ENCODE measurements around the gene TNNC2. TPM values are rescaled to one million over a fixed set of nuclear protein-coding genes. Genes with fewer than 3 reads are reported as not detected.

The TNNC2 gene
- total and polyA plus RNA-seq, 9 donors = 1.5 to 3.7 (median 3.4) TPM; not detected in 1

GRCh38 chr20:45822857-45823256, 4.3 kb downstream of the TNNC2 start:
- Histone ChIP-seq H3K27me3 (no peaks in the 10 kb centered on the region), H3K4me1 (ENCODE audit: insufficient read depth) (peaks cover 14% of the 10 kb centered on the region), H3K36me3 (no peaks in the 10 kb centered on the region), H3K27ac (no peak overlapping the region), H3K4me3 (no peak overlapping the region), H3K9me3 (no peaks in the 10 kb centered on the region)
- 2 to 11% (median 6%) methylated on average over 12 to 24 of the region's 24 CpGs for WGBS, 3 donors
- intact Hi-C loops (cut with DNase I) = loop anchor here in 3 of 4 donors (5.0 to 10.0 kb wide), 3 partner anchors 129 to 142 kb away; no protein-coding TSS in a partner anchor
- TF ChIP-seq POLR2A (IDR thresholded peaks at IDR 0.05) = no peak
- no peak for TF ChIP-seq EP300 (IDR thresholded peaks at IDR 0.05)
- TF ChIP-seq CTCF (IDR thresholded peaks at IDR 0.05) = no peak
- peak in 1 of 5 donors; percentile 58 for DNase-seq

GRCh38 chr20:45821947-45822346, 5.2 kb downstream of the TNNC2 start:
- no peaks in the 10 kb centered on the region for H3K9me3 ChIP-seq
- DNase-seq = no peak
- 62 to 76% (median 70%) methylated on average over 2 of the region's 2 CpGs for WGBS, 3 donors
- H3K4me1 ChIP-seq (ENCODE audit: insufficient read depth) = peaks cover 12% of the 10 kb centered on the region
- H3K36me3 ChIP-seq = no peaks in the 10 kb centered on the region
- intact Hi-C loops (cut with DNase I) = loop anchor here in 3 of 4 donors (5.0 to 10.0 kb wide), 3 partner anchors 130 to 143 kb away; no protein-coding TSS in a partner anchor
- no peak overlapping the region for H3K4me3 ChIP-seq
- TF ChIP-seq POLR2A (IDR thresholded peaks at IDR 0.05) (no peak), CTCF (IDR thresholded peaks at IDR 0.05) (no peak)
- no peaks in the 10 kb centered on the region for H3K27me3 ChIP-seq
- H3K27ac ChIP-seq = no peak overlapping the region

- H3K4me1 ChIP-seq (ENCODE audit: insufficient read depth) = peaks cover 9% of the 10 kb centered on the region
- no peak for DNase-seq
- no peaks in the 10 kb centered on the region for H3K9me3 ChIP-seq
- H3K4me3 ChIP-seq = no peak overlapping the region
- no peak overlapping the region for H3K27ac ChIP-seq
- intact Hi-C loops (cut with DNase I) = no loop called here
- H3K27me3 ChIP-seq = no peaks in the 10 kb centered on the region
- no peak for TF ChIP-seq EP300 (IDR thresholded peaks at IDR 0.05)
- no peak for TF ChIP-seq POLR2A (IDR thresholded peaks at IDR 0.05)
- no peak for TF ChIP-seq CTCF (IDR thresholded peaks at IDR 0.05)
- 96 to 99% (median 96%) methylated on average over 4 of the region's 4 CpGs for WGBS, 3 donors
- no peaks in the 10 kb centered on the region for H3K36me3 ChIP-seq
Observed at GRCh38 chr20:45819466-45819865, 7.6 kb downstream of the TNNC2 start.

- TF ChIP-seq EP300 (IDR thresholded peaks at IDR 0.05) (no peak), POLR2A (IDR thresholded peaks at IDR 0.05) (no peak), CTCF (IDR thresholded peaks at IDR 0.05) (no peak)
- H3K9me3 ChIP-seq = no peaks in the 10 kb centered on the region
- peaks cover 6% of the 10 kb centered on the region for H3K4me1 ChIP-seq (ENCODE audit: insufficient read depth)
- no peak overlapping the region for H3K27ac ChIP-seq
- no peaks in the 10 kb centered on the region for H3K27me3 ChIP-seq
- DNase-seq = no peak
- intact Hi-C loops (cut with DNase I) = no loop called here
- 21 to 48% (median 36%) methylated on average over 3 of the region's 3 CpGs for WGBS, 3 donors
- H3K4me3 ChIP-seq = no peak overlapping the region
- H3K36me3 ChIP-seq = no peaks in the 10 kb centered on the region
Observed at GRCh38 chr20:45818239-45818638, 8.9 kb downstream of the TNNC2 start.
